Measurements from ENCODE around the gene FXR2. TPM values are rescaled to one million over a fixed set of nuclear protein-coding genes. Genes with fewer than 3 reads are reported as not detected.

FXR2 gene
- total RNA-seq, 1 donor from 2014 or later: 37.9 TPM

DNA sequence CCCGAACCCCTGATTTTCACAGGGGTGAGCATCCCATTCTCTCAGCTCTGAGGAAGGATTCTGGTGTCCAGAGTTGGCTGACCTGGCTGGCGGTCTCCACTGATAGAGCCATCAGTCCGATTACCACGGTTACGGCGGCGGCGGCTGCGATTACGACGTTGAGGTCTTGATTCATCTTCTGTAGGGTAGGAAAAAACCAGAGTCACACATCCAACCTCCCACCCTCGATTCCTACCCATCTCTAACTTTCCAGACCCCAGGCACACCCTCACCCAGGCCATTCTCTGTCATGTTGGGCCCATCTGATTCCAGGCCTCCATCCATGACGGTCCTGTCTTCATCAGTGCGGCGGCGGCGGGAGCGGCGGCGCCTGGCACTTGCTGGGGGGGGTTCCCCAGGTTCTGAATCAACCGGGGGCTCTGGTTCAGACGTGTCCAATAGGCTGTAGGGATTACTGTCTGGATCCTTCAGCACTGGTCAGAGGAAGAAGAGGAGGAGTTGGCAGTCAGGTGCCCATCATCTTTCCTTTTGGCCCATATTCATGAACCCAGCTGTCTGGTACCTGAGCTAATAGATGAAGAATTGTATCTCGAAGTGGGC lies 22.2 kb downstream of the FXR2 start:
- Mint-ChIP-seq H3K36me3 (ENCODE audit: low read depth, unreplicated experiment) (peaks cover 44% of the 10 kb centered on the region), H3K4me1 (ENCODE audit: unreplicated experiment) (no peaks in the 10 kb centered on the region), H3K27me3 (ENCODE audit: unreplicated experiment) (peaks cover 6% of the 10 kb centered on the region), H3K4me3 (ENCODE audit: unreplicated experiment) (no peak overlapping the region), H3K9me3 (ENCODE audit: unreplicated experiment) (no peaks in the 10 kb centered on the region), H3K27ac (ENCODE audit: unreplicated experiment) (no peak overlapping the region)
- no peak for DNase-seq (ENCODE audit: low spot score)
- TF ChIP-seq, protein P1, sequence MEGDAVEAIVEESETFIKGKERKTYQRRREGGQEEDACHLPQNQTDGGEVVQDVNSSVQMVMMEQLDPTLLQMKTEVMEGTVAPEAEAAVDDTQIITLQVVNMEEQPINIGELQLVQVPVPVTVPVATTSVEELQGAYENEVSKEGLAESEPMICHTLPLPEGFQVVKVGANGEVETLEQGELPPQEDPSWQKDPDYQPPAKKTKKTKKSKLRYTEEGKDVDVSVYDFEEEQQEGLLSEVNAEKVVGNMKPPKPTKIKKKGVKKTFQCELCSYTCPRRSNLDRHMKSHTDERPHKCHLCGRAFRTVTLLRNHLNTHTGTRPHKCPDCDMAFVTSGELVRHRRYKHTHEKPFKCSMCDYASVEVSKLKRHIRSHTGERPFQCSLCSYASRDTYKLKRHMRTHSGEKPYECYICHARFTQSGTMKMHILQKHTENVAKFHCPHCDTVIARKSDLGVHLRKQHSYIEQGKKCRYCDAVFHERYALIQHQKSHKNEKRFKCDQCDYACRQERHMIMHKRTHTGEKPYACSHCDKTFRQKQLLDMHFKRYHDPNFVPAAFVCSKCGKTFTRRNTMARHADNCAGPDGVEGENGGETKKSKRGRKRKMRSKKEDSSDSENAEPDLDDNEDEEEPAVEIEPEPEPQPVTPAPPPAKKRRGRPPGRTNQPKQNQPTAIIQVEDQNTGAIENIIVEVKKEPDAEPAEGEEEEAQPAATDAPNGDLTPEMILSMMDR (IDR thresholded peaks at IDR 0.05; ENCODE audit: unreplicated experiment): no peak

DNA sequence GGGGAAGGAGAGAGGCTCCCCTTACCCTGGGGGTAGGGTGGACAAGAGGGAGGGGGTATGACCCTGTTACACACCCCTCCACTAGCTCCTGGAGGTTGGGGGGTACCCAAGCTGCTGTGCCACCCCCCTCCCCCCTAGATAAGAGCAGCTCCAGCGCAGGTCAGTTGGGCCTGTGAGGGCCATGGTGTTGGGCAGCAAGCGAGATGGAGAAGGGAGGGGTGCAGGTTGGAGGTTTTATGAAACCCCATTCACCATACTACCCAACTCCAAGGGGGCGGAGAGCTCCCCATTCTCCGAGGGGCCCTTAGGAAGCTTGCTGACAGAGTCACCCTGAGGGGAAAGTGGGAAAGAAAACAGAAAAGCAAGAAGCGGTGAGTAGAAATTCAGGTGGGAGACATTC lies 23.1 kb downstream of the FXR2 start:
- TF ChIP-seq, protein P1 (IDR thresholded peaks at IDR 0.05; ENCODE audit: unreplicated experiment): no peak
- Mint-ChIP-seq H3K4me3 (ENCODE audit: unreplicated experiment) (no peak overlapping the region), H3K27me3 (ENCODE audit: unreplicated experiment) (peaks cover 6% of the 10 kb centered on the region), H3K4me1 (ENCODE audit: unreplicated experiment) (no peaks in the 10 kb centered on the region), H3K36me3 (ENCODE audit: low read depth, unreplicated experiment) (peaks cover 40% of the 10 kb centered on the region), H3K27ac (ENCODE audit: unreplicated experiment) (peak overlapping the region; percentile 77), H3K9me3 (ENCODE audit: unreplicated experiment) (no peaks in the 10 kb centered on the region)
- DNase-seq (ENCODE audit: low spot score): no peak

DNA sequence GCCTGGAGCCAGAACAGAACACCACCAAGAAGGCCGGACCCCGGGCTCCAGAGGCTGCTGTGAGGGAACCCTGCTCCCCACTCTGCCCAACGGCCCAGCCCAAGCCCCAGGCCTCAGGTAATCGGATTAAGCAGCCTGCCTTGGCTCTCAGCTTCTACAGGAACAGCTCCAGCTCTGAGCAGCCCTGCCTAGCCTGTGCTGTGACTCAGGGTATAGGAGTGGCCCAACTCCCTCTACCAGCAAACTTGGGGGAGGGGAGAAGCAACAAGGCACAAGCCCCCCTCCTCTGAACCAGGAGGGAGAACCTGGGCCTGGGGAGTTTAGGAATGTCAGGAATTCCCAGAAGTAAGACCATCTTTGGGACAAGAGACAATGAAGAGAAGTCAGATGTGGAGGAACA lies 24.0 kb downstream of the FXR2 start:
- peaks cover 38% of the 10 kb centered on the region for H3K36me3 Mint-ChIP-seq (ENCODE audit: low read depth, unreplicated experiment)
- DNase-seq (ENCODE audit: low spot score): no peak
- H3K9me3 Mint-ChIP-seq (ENCODE audit: unreplicated experiment): no peaks in the 10 kb centered on the region
- TF ChIP-seq, protein P1 (IDR thresholded peaks at IDR 0.05; ENCODE audit: unreplicated experiment): no peak
- peaks cover 6% of the 10 kb centered on the region for H3K27me3 Mint-ChIP-seq (ENCODE audit: unreplicated experiment)
- H3K4me3 Mint-ChIP-seq (ENCODE audit: unreplicated experiment): peak overlapping the region; percentile 82
- no peaks in the 10 kb centered on the region for H3K4me1 Mint-ChIP-seq (ENCODE audit: unreplicated experiment)
- H3K27ac Mint-ChIP-seq (ENCODE audit: unreplicated experiment): peak overlapping the region; percentile 52

DNA sequence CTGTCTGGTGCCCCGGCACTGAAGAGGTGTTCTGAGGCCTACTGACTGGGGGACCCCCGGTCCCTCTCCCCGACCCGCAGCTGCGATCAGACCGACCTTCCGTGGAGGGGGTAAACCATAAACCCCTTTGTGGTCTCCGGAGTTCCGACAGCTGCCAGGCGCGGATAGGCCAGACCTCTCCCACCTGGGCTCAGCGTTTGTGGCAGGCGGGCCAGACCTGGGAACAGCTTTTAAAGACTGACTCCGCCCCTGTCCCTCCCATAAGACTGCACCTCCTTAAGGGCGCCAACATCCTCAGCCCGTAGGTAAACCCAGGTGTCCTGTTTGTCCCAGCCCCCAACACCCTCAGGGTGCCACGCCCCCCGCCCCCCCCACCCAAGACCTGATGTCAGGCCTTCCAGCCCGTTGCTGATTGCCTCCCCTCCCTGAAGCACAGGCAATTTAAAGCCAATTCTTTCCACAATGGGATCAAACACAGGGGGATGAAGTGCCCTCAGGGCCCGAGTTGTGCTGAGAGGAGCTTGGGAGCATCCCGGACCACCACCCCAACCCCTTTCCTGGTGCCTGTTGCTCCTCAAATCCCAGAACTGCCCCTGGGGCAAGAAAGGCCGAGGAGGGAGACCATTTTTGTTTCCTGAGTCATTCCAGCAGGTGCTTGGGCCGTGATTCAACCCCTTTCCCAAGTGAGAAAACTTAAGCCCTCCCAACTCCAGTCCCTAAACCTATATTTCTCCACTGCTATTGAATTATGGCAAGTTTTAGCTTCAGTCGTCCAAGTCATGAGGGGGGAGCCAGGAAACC lies 24.6 kb downstream of the FXR2 start, which contains the start of gene SOX15:
SOX15 (minus strand) TSS at position 204 of the 801 bp plus-strand sequence. CDS start 418 bp downstream, outside the sequence.
- Mint-ChIP-seq H3K4me1 (ENCODE audit: unreplicated experiment) (peaks cover under 1% of the 10 kb centered on the region), H3K4me3 (ENCODE audit: unreplicated experiment) (peak within 1 kb of the TSS; percentile 82)
- no peak for DNase-seq (ENCODE audit: low spot score)

More for the DNA sequence above, 24.6 kb downstream of the FXR2 start, which contains the start of gene SOX15:
- no peaks in the 10 kb centered on the region for H3K9me3 Mint-ChIP-seq (ENCODE audit: unreplicated experiment)
- H3K27me3 Mint-ChIP-seq (ENCODE audit: unreplicated experiment): peaks cover 5% of the 10 kb centered on the region
- peaks cover 32% of the 10 kb centered on the region for H3K36me3 Mint-ChIP-seq (ENCODE audit: low read depth, unreplicated experiment)
- peak within 1 kb of the TSS; percentile 52 for H3K27ac Mint-ChIP-seq (ENCODE audit: unreplicated experiment)
- TF ChIP-seq, protein P1 (IDR thresholded peaks at IDR 0.05; ENCODE audit: unreplicated experiment): no peak

Measured in endothelial cell (in vitro differentiated cells).